HEK293 (cell line): ENCODE measurements around the gene SKAP1.

Source experiments
- CTCF ChIA-PET: fragments of 350-600 bp; formaldehyde crosslinking; extraction: SDS; loops from one replicate; lab custom pipeline; 2021; ENCODE audit warnings: antibody characterized with exemption; lab: Yijun Ruan, JAX
- POLR2A ChIA-PET: fragments of 300-600 bp; formaldehyde crosslinking; extraction: SDS; loops from one replicate; lab custom pipeline; 2020; ENCODE audit warnings: antibody characterized with exemption, inconsistent platforms; lab: Yijun Ruan, JAX
- H3K27ac ChIP-seq: fragments of 200-500 bp; sonication (Bioruptor generic); 2 replicates; pipeline ENCODE4 v1.5.1; 2014; ENCODE audit warnings: low read depth, low read length, control low read depth, inconsistent platforms; ENCODE audit errors: extremely low read depth
- H3K36me3 ChIP-seq, 2 experiments: fragments of 200-500 bp in 1 of 2; sonication (Bioruptor generic) in 1 of 2; 1 replicate in 1 of 2; 2 replicates in 1 of 2; pipeline ENCODE4 v1.5.1; 2014 to 2017; ENCODE audit warnings: inconsistent platforms in 2 of 2, low read length in 2 of 2; ENCODE audit not compliant: control insufficient read depth in 2 of 2, insufficient read depth in 1 of 2
- H3K4me1 ChIP-seq: fragments of 200-500 bp; sonication (Bioruptor generic); 2 replicates; pipeline ENCODE4 v1.5.1; 2014; ENCODE audit warnings: mild to moderate bottlenecking, low read length, inconsistent platforms; ENCODE audit not compliant: control insufficient read depth, insufficient read depth
- H3K4me3 ChIP-seq: 2 replicates; pipeline ENCODE4 v1.5.1; 2011; ENCODE audit warnings: low read depth, mild to moderate bottlenecking, control low read depth, low read length, moderate library complexity
- H3K9me3 ChIP-seq: fragments of 200-500 bp; sonication (Bioruptor generic); 2 replicates; pipeline ENCODE4 v1.5.1; 2014; ENCODE audit warnings: low read depth, low read length, inconsistent platforms; ENCODE audit not compliant: control insufficient read depth, insufficient read depth
- CTCF ChIP-seq: fragments of 450-650 bp; formaldehyde crosslinking; IDR thresholded peaks from 2 replicates; pipeline ENCODE4 v1.5.1; 2016; ENCODE audit warnings: missing biosample characterization, missing genetic modification characterization
- GLI2 ChIP-seq: fragments of 450-650 bp; formaldehyde crosslinking; IDR thresholded peaks from 2 replicates; pipeline ENCODE4; 2017; ENCODE audit warnings: missing biosample characterization, missing genetic modification characterization, low read depth, borderline replicate concordance
- HOXA7 ChIP-seq: sonication (generic); formaldehyde crosslinking; IDR thresholded peaks from 2 replicates; pipeline ENCODE4 v1.8.1; 2022; ENCODE audit warnings: missing genetic modification reagents, borderline replicate concordance
- IKZF3 ChIP-seq: fragments of 450-650 bp; IDR thresholded peaks from 2 replicates; pipeline ENCODE4 v1.5.0; 2018; ENCODE audit warnings: missing biosample characterization, mild to moderate bottlenecking, missing genetic modification characterization, moderate library complexity
- ZBTB20 ChIP-seq: fragments of 450-650 bp; formaldehyde crosslinking; IDR thresholded peaks from 2 replicates; pipeline ENCODE4 v1.5.1; 2016; ENCODE audit warnings: missing biosample characterization, missing genetic modification characterization
- ZBTB7A ChIP-seq: fragments of 450-650 bp; formaldehyde crosslinking; IDR thresholded peaks from 2 replicates; pipeline ENCODE4 v1.5.1; 2016; ENCODE audit warnings: low read depth, missing biosample characterization, missing genetic modification characterization
- ZNF146 ChIP-seq: fragments of 450-650 bp; formaldehyde crosslinking; IDR thresholded peaks from 2 replicates; pipeline ENCODE4 v1.5.1; 2016; ENCODE audit warnings: missing biosample characterization, missing genetic modification characterization
- ZNF2 ChIP-seq: fragments of 450-650 bp; formaldehyde crosslinking; IDR thresholded peaks from 2 replicates; pipeline ENCODE4 v1.5.1; 2016; ENCODE audit warnings: missing biosample characterization, missing genetic modification characterization
- ZNF223 ChIP-seq: fragments of 450-650 bp; formaldehyde crosslinking; IDR thresholded peaks from 2 replicates; pipeline ENCODE4 v1.5.1; 2016; ENCODE audit warnings: missing biosample characterization, missing genetic modification characterization
- ZNF362 ChIP-seq: fragments of 450-650 bp; formaldehyde crosslinking; IDR thresholded peaks from 2 replicates; pipeline ENCODE4 v1.5.1; 2016; ENCODE audit warnings: missing biosample characterization, missing genetic modification characterization
- ZNF571 ChIP-seq: fragments of 450-650 bp; formaldehyde crosslinking; IDR thresholded peaks from 2 replicates; pipeline ENCODE4 v1.5.0; 2017; ENCODE audit warnings: missing biosample characterization, missing genetic modification characterization
- ZNF654 ChIP-seq: fragments of 450-650 bp; formaldehyde crosslinking; IDR thresholded peaks from 2 replicates; pipeline ENCODE4 v1.5.1; 2016; ENCODE audit warnings: low read depth, missing biosample characterization, missing genetic modification characterization
- ZNF776 ChIP-seq: fragments of 450-650 bp; formaldehyde crosslinking; IDR thresholded peaks from 2 replicates; pipeline ENCODE4 v1.5.0; 2017; ENCODE audit warnings: missing biosample characterization, missing genetic modification characterization, borderline replicate concordance
- ZSCAN18 ChIP-seq: fragments of 450-650 bp; formaldehyde crosslinking; IDR thresholded peaks from 2 replicates; pipeline ENCODE4 v1.5.1; 2016; ENCODE audit warnings: missing biosample characterization, missing genetic modification characterization
- ZSCAN30 ChIP-seq: fragments of 450-650 bp; IDR thresholded peaks from 2 replicates; pipeline ENCODE4 v1.5.1; 2018; ENCODE audit warnings: missing biosample characterization, mild to moderate bottlenecking, missing genetic modification characterization, moderate library complexity
- ZSCAN5A ChIP-seq: fragments of 450-650 bp; formaldehyde crosslinking; IDR thresholded peaks from 2 replicates; pipeline ENCODE4 v1.5.1; 2016; ENCODE audit warnings: missing biosample characterization, missing genetic modification characterization

The SKAP1 gene

GRCh38 chr17:48184721-48185120, 245.3 kb downstream of the SKAP1 start:
- no peak overlapping the region for H3K4me3 ChIP-seq
- CTCF ChIA-PET = interaction anchor here (0.5 to 1.2 kb wide), 4 partner anchors 31 to 434 kb away, joined by 3 read pairs; no protein-coding TSS in a partner anchor
- POLR2A ChIA-PET = no interaction called here
- no peak overlapping the region for H3K27ac ChIP-seq
- H3K9me3 ChIP-seq = no peaks in the 10 kb centered on the region
- H3K4me1 ChIP-seq = peaks cover 14% of the 10 kb centered on the region
- no peak for TF ChIP-seq ZNF2 (tag by site-specific recombination)
- no peak for TF ChIP-seq ZNF571 (tag by site-specific recombination)
- no peak for TF ChIP-seq GLI2
- TF ChIP-seq ZBTB7A = no peak
- no peak for TF ChIP-seq ZBTB20 (tag by site-specific recombination)
- TF ChIP-seq ZNF654 (tag by site-specific recombination) = no peak
- no peaks in the 10 kb centered on the region for H3K36me3 ChIP-seq

- peak; percentile 75 for TF ChIP-seq CTCF (tag by site-specific recombination)
- TF ChIP-seq ZNF654 (tag by site-specific recombination) = peak; percentile 96
- TF ChIP-seq HOXA7 (CRISPR knock-in tag) = no peak
- TF ChIP-seq ZSCAN30 = no peak
- peak; percentile 92 for TF ChIP-seq IKZF3 (tag by site-specific recombination)
- no peak for TF ChIP-seq ZNF146 (tag by site-specific recombination)
- ChIA-PET CTCF (interaction anchor here (0.5 to 4.3 kb wide), 39 partner anchors 9 to 463 kb away, joined by 3 to 52 read pairs (median 4); no protein-coding TSS in a partner anchor), POLR2A (no interaction called here)
- no peak overlapping the region for H3K27ac ChIP-seq
- no peaks in the 10 kb centered on the region for H3K36me3 ChIP-seq
- H3K9me3 ChIP-seq = no peaks in the 10 kb centered on the region
- no peak overlapping the region for H3K4me3 ChIP-seq
- no peaks in the 10 kb centered on the region for H3K4me1 ChIP-seq
Observed at GRCh38 chr17:48181653-48182052, 248.4 kb downstream of the SKAP1 start.

GRCh38 chr17:48180842-48181629, 249.0 kb downstream of the SKAP1 start:
- CTCF ChIA-PET = interaction anchor here (0.5 to 4.3 kb wide), 32 partner anchors 9 to 336 kb away, joined by 3 to 52 read pairs (median 4); no protein-coding TSS in a partner anchor
- TF ChIP-seq ZSCAN18 (tag by site-specific recombination) (no peak), ZNF776 (no peak), ZNF362 (tag by site-specific recombination) (no peak), ZBTB7A (no peak), ZNF223 (tag by site-specific recombination) (no peak), IKZF3 (tag by site-specific recombination) (no peak), ZSCAN5A (tag by site-specific recombination) (no peak)
- TF ChIP-seq, all 188 proteins: peak for 0
- POLR2A ChIA-PET = no interaction called here
- H3K4me3 ChIP-seq = no peak overlapping the region
- no peaks in the 10 kb centered on the region for H3K4me1 ChIP-seq
- no peaks in the 10 kb centered on the region for H3K9me3 ChIP-seq
- no peak overlapping the region for H3K27ac ChIP-seq
- H3K36me3 ChIP-seq = no peaks in the 10 kb centered on the region
